GM21367 (cell line): ENCODE measurements around the gene KIF26B.
A peak's percentile ranks its signal among the peaks of the same experiment; 100 is the strongest.
"Not testable (repeated sequence)": the region's sequence is repeated elsewhere in the genome, so short reads cannot be mapped to it uniquely, and the experiment has no call there.

Experiments
- ATAC-seq: cut with Tn5 transposase; IDR thresholded peaks from one replicate; pipeline ENCODE4 v1.9.1; 2021; ENCODE audit not compliant: unreplicated experiment

KIF26B gene

DNA sequence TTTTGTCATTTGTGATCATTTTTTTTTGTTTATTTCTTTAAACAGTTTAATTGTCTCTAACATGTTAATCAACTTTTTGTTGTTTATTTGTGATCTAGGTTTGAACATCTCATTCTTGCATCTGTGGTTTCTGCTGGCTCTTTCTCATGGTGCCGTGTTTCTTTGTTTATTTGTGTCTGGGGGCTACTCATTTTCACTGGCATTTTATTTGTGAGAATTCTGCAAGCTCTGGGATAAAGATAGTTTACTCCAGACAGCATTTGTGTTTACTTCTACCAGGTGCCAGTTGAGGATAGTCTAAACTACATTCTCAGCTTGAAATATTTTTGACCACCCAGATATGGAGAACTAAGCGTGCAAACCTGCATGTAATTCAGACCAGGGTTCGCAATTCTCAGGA is 508.6 kb downstream of the KIF26B start:
- no peak for ATAC-seq

DNA sequence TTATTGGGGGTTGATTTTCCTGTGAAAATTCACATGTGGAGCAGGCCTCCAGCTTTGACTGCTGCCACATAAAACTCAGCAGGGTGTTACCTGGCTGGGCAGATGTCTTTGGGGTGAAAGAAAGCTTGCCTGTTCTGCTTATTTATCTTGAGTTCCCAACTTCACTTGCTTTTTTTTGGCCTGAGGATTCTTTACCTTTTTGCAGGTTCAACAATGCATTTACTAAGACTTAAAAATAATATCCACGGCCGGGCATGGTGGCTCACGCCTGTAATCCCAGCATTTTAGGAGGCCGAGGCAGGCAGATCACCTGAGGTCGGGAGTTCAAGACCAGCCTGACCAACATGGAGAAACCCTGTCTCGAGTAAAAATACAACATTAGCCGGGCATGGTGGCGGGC is 509.1 kb downstream of the KIF26B start:
- no peak for ATAC-seq

DNA sequence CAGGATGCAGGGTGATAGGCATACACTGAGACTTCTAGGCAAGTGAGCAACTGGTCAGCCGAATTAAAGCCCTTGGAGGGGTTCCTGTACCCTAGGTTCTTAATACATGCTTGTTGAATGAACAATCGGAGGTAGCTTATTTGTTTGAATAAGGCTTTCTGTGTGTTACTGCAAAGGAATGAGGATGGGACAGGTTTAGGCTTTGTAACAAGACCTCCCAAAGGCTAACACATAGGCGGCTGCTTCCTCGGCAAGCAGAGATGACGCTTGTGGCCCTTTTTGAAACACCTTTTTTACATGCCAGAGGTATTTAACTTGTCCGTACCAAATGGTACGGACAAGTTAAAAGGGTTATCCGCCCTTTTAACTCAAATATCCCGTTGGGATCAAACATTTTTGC is 511.6 kb downstream of the KIF26B start:
- no peak for ATAC-seq

DNA sequence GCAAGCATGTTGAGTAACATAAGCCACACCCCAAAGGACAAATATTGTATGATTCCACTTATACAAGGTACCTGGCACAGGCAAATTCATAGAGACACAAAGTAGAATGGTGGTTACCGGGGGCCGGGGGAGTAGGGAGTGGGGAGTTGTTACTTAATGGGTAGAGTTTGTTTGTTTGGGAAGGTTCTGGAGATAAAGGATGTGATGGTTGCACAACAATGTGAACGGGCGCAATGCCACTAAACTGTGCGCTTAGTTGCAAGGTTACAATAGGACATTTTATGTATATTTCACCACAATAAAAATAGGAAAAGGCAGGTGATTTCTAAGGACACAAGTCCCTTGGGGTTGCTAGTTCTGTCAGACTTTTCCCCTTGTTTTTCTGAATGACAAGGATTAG is 516.6 kb downstream of the KIF26B start:
- ATAC-seq: no peak

DNA sequence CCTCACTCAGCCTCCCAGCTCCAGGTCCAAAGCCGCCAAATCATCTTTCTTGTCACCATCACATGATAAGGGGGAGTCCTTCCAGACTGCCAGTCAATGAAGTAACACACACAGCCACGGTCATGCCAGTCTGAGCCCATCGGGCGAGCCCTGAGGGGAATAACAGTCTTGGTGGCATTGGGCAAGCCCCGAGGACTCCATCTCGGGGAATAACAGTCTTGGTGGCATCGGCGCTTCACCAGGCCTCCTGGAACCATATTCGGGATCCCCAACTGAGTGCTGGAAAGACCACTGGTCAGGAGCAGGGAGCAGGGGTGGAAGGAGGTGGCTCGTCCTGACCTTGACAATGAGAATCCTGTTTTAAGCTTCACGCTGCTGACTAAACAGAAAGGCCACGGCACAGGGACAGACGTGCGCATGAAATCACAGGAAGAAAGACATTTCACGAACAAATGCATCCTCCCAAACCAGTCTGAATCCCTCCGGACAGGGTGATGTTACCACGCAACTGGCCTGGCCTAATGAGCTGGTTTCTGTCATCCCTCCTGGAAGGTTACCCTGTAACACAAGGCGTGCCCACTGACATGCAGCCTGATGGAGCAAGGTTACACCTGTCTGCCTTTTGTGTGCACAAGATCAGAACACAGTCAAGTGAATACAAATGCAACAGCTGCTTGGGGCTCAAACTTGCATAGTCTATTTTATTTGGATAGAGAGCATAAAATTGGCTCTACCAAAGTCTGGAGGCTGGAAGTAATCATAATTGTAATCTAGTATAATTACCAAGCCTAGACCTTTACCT is 517.4 kb downstream of the KIF26B start:
- ATAC-seq: no peak

DNA sequence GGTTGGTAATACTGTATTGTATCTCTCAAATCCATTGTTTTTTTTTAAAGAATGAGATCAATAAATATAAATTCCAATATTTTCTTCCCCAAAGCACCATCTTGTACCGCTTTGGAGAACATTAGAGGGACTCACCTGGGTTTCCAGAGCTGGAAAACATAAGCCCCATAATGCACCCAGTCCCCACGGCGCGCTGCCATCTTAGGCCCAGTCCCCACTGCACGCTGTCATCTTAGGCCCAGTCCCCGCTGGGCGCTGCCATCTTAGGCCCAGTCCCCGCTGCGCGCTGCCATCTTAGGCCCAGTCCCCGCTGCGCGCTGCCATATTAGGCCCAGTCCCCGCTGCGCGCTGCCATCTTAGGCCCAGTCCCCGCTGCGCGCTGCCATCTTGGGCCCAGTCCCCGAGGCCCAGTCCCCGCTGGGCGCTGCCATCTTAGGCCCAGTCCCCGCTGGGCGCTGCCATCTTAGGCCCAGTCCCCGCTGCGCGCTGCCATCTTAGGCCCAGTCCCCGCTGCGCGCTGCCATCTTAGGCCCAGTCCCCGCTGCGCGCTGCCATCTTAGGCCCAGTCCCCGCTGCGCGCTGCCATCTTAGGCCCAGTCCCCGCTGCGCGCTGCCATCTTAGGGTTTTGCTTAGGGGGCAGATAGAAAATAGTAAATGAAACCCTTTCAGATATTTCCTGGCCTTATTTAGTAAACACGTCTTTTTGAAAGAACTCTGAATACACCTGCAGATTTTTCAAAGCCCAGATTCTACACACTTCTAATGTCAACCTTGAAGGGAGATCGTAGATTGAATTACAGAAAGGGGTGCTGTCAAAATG is 518.3 kb downstream of the KIF26B start:
- not testable (repeated sequence) for ATAC-seq

DNA sequence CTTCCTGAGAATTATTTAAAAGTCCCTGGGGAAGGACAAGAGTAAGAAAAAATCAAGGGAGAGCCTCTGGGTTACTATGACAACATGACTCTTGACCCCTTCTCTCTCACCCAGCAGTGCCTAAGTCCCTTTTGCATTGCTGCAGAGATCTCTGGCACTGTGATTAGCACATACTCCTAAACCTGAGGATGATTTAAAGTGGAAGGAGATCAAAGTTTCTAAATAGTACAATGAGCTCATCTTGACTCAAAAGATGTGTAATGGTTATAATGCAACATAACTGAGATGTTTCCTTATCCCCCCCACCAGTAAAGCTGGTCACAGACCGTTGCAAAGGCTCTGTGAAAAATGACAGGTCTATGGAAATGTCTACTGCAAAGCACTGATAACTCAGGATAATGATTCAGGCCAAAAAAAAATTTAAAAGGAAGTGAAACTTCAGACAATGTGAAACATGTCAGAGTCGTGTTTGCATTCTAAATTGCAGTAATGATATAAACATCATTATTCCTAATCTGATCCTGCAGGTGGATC is 519.2 kb downstream of the KIF26B start:
- peak; percentile 61 for ATAC-seq

DNA sequence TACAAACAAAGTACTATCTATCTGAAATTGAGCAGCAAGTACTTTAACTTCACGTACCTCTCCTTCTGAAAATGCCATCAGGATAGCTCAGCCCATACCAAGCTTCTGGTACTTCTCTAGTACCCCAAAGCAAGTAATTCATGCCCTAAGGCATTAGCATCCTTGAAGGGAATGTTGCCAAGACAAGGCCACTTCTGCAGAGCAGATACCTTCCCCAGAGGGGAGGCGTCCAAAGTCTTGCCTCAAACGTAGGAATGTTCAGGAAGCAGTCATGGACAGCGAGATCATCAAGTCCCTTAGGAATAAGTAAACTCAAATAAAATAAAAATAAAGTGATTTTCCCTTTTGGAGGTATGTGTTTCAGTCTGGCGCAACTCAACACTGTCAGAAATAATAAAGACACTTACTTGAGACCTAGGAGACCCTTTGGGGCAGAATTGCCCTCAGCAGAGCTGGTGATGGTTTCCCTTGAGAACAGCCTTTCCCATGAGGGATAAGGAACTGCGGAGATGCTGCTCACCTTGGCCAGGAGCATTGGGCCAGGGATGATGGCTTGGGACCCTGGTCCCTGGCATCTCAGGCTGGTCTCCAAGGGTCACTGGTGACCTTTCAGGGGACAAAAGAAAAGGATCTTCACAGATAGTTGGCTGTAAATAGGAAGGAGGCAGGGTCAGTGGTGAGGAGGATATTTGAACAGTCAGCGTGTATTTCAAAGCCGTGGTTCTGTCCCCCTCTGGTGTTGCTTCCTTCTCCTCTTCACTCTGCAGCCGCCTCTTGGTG is 522.9 kb downstream of the KIF26B start:
- no peak for ATAC-seq

DNA sequence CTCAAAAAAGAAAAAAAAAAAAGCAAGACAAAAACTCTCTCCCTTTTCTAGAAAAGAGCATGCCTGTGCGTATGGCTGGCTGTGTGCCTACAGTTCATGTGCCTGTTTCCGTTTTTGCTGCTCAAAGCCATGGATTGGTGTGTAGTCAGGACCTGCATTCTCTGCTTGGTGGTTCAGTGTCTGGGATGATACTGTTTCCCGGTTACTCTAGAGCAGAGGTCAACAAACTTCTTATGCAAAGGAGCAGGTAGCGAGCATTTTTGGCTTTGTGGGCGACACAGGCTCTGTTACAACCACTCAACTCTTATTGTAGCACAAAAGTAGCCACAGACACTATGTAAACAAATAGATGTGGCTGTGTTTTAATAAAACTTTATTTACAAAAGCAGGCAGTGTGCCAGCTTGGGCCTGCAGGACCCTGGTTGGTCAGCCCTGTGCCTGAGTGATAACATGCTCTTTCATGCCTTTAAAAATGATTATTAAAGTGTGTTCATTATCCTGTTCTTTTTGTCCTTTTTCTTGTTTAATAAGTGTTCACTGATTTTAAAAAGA is 524.2 kb downstream of the KIF26B start:
- ATAC-seq: no peak

DNA sequence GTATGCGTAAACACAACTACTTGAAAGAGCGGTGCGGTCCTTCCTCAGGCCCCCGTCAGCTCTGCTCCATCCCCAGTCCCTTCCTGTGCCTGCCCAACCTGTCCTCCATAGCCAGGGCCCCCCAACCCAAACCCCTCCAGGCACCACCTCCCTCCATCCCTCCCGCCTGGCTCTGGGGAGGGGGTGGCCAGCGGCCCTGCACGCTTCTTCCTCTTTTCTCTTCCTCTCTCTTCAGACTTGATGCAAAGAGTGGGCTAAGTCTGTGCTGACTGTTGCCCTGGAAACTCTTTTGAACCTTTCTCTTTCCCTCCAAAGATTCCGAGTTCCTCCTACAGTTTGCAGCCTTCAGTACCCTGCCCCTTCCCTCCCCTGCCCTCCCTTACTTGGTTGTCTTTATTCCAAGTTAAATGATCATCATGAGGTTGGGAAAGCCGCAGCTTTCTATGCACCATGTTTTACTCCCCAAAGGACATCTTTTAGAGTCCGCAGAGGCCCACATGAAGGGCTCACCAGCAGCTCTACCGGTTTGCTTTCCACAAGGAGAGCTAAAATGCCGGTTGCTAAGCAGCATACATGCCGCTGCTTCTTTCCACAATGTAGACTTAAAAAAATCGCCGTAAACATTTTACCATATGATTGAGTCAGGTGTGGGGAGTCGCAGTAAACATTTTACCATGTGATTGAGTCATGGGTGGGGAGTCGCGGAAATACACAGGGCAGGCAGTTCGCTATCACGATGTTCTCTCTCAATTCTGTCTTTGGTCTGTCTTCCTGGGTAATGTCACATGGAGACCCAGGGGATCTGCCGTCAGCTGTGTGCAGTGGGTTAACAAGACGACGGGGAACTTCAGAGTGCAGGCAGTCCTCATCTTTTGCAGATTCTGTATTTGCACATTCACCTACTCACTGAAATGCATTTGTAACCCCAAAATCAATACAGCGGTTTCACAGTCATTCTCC is 525.3 kb downstream of the KIF26B start:
- ATAC-seq: no peak

DNA sequence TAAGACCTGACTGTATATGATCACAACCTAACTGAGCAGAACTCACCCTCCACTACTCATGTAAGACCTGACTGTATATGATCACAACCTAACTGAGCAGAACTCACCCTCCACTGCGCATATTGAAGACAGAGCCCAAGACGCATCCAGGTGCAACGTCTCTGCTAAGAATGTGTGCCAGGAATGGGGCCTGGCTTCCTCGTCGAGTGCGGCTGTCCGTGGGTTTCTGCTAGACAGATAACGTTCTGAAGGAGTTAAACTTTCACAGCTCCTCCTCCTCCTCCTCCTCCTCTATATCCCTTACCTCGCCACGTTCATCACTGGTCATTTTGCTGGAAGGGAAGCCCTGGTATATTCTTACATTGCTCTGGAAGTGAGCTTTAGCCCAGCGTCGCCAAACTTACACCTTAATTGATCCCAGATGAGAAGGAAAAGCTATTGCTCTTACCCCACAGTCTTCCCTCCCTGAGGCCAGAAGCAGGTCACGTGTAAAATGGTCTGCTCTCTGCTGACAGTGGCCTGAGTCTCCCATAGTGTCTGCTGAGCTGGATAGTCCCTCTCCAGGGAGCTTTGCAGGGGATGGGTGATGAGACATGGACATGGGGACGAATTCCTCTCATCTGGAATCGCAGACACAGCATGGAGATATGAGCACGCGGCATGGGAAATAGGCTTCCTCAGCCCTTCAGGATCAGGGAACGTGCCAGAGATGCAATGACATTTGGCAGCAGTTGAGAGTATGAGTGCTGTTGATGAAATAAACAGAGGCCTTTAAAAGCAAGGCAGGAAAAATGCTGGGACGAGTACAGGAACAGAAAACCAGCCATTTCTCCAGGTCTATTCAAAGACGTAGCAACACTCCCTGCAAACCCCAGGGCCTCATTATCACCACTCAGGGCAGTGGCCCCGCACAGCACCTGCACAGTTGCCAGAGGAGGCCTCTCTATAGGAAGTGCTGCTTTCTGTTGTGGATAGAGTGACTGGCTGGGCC is 528.1 kb downstream of the KIF26B start:
- ATAC-seq: no peak

DNA sequence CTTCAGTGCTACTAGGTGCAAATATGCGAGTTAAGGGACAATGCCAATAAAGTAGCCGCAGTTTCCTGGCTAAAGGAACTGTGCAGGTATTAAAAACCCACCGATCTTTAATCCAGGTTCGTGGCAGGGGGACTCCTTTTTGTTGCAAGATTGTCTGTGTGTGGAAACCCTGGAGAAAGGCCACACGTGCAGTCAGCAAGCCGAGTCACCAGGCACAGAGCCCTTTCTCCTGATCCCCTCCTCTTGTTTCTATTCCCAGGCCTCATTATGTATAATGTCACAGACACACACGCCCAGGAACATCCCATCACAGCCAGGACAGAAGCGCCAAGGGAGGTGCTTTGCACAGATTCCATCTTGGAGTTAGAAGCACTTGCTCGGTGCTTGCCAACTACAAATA is 528.9 kb downstream of the KIF26B start:
- no peak for ATAC-seq

DNA sequence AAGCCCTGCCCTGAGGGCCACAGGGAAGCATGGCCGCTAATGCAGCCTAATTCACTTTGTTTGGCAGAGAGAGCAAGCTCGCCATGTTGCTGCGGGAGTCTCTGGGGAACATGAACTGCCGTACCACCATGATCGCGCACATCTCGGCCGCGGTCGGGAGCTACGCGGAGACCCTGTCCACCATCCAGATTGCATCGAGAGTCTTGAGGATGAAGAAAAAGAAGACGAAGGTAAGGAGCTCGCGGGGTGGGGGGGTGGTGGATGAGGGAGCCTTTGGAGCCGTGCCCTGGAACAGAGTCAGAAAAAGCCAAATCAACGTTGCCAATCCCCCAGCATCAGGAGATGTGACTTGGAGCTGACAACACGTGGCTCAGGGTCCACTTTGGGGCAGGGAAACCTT is 529.4 kb downstream of the KIF26B start:
- ATAC-seq: no peak

DNA sequence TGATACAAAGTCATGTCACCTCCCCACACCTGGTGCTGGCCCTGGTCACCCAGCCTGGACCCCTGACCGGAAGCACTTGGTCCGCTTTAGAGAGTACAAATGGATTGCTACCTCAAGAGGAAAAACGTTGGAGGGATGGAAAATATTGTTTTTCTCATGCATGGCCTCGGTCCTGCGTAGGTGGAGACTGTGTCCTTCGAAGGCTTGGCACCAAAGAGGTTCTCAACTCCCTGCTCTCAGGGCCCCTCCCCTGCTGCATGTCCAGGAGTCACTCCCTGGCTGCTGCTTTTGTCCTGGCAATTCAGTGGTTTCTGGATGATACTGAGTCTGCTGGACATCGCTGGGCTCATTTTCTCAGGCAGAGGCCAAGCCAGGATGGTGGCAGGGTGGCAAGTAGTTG is 529.8 kb downstream of the KIF26B start:
- no peak for ATAC-seq

DNA sequence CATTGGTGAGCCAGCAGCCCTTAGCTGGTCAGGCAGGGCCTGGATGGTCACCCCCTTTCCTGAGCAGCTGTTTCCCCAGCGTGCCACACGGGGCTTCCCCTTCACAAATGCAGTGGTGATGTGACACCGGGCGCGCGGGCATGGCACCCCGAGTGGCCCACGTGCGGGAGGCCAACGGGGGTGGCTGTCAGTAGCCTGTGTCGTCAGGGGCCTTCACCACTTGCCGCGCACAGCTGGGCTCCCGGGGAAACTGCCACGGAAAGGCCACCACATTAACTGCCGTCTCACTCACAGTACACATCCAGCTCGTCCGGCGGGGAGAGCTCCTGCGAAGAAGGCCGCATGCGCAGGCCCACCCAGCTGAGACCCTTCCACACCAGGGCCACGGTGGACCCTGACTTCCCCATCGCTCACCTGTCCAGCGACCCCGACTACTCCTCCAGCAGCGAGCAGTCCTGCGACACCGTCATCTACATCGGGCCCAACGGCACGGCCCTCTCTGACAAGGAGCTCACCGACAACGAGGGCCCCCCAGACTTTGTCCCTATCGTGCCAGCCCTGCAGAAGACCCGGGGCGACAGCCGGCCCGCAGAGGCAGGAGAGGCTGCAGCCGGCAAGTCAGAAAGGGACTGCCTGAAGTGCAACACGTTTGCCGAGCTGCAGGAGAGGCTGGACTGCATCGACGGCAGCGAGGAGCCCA is 530.5 kb downstream of the KIF26B start:
- no peak for ATAC-seq

DNA sequence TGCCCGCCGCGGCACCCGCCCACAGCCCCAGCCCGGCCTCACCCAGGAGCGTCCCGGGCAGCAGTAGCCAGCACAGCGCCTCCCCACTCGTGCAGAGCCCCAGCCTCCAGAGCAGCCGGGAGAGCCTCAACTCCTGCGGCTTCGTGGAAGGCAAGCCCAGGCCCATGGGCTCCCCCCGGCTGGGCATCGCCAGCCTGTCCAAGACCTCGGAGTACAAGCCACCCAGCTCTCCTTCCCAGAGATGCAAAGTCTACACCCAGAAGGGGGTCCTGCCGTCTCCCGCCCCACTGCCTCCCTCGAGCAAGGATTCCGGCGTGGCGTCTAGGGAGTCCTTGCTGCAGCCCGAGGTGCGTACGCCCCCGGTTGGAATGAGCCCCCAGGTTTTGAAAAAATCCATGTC is 531.2 kb downstream of the KIF26B start:
- no peak for ATAC-seq

DNA sequence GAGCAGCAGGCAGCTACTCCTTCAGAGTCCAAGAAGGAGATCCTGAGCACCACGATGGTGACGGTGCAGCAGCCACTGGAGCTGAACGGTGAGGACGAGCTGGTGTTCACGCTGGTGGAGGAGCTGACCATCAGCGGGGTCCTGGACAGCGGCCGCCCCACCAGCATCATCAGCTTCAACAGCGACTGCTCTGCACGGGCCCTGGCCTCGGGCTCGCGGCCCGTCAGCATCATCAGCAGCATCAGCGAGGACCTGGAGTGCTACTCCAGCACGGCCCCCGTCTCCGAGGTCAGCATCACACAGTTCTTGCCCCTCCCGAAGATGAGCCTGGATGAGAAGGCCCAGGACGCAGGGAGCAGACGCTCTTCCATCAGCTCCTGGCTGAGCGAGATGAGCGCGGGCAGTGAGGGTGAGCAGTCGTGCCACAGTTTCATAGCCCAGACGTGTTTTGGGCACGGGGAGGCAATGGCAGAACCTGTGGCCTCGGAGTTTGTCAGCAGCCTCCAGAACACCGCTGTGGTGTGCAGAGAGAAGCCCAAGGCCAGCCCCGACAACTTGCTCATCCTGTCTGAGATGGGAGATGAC is 531.8 kb downstream of the KIF26B start:
- ATAC-seq: no peak

DNA sequence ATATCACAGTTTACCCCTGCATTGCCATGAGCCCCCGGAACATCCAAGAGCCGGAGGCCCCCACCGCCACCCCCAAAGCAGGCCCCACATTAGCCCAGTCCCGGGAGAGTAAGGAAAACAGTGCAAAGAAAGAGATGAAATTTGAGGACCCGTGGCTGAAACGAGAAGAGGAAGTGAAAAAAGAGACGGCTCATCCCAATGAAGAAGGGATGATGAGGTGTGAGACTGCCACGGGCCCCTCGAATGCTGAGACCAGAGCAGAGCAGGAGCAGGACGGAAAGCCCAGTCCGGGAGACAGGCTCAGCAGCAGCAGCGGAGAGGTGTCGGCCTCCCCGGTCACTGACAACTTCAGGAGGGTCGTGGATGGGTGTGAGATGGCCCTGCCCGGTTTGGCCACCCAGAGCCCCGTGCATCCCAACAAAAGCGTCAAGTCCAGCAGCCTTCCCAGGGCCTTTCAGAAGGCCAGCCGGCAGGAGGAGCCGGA is 532.4 kb downstream of the KIF26B start:
- ATAC-seq: no peak
